K562 (cell line): ENCODE measurements around the gene B4GALNT4. TPM values are rescaled to one million over a fixed set of nuclear protein-coding genes. Genes with fewer than 3 reads are reported as not detected.

Source experiments
- ATF3 ChIP-seq, 2 experiments: fragments of 450-650 bp in 1 of 2; sonication (generic) in 1 of 2; formaldehyde crosslinking in 1 of 2; IDR thresholded peaks in 1 of 2; conservative IDR thresholded peaks in 1 of 2; 2 replicates each; pipeline versions ENCODE4 v1.6.1 to v1.8.1; 2016 to 2023; ENCODE audit warnings: mild to moderate bottlenecking in 2 of 2, moderate library complexity in 2 of 2, inconsistent platforms in 1 of 2, missing genetic modification reagents in 1 of 2
- CBX2 ChIP-seq: fragments of 200-600 bp; sonication (generic); IDR thresholded peaks from one replicate; pipeline ENCODE4 v1.6.1; 2012; ENCODE audit warnings: mild to moderate bottlenecking, low read length, inconsistent platforms; ENCODE audit not compliant: insufficient read depth, poor library complexity, severe bottlenecking
- DPF2 ChIP-seq: fragments of 450-650 bp; IDR thresholded peaks from 2 replicates; pipeline ENCODE4 v1.6.1; 2016
- ERF ChIP-seq: fragments of 450-650 bp; formaldehyde crosslinking; IDR thresholded peaks from 2 replicates; pipeline ENCODE4 v1.4.0; 2020; ENCODE audit warnings: mild to moderate bottlenecking, mixed read lengths
- HMGN3 ChIP-seq: IDR thresholded peaks from 2 replicates; pipeline ENCODE4 v1.6.1; 2011; ENCODE audit warnings: borderline replicate concordance, low read depth, mild to moderate bottlenecking, mixed read lengths, low read length; ENCODE audit not compliant: insufficient read length; ENCODE audit errors: extremely low read depth
- JUN ChIP-seq, 2 experiments: sonication (generic) in 1 of 2; formaldehyde crosslinking in 1 of 2; IDR thresholded peaks; 2 replicates each; pipeline versions ENCODE4 v1.6.1 to v1.8.0; 2012 to 2022; ENCODE audit warnings: borderline replicate concordance in 2 of 2, mild to moderate bottlenecking in 2 of 2, improper control_type of control experiment in 1 of 2, low read depth in 1 of 2, low read length in 1 of 2, missing genetic modification reagents in 1 of 2
- JUNB ChIP-seq: fragments of 450-650 bp; formaldehyde crosslinking; conservative IDR thresholded peaks from 2 replicates; pipeline ENCODE4 v1.4.0; 2020; ENCODE audit warnings: mild to moderate bottlenecking
- KDM1A ChIP-seq, 2 experiments: fragments of 450-650 bp; IDR thresholded peaks; 2 replicates each; pipeline ENCODE4 v1.6.1; 2016; ENCODE audit warnings: mild to moderate bottlenecking in 2 of 2
- KDM4B ChIP-seq, 2 experiments: fragments of 450-650 bp in 1 of 2; sonication (generic) in 1 of 2; IDR thresholded peaks; 2 replicates each; pipeline ENCODE4 v1.6.1; 2016 to 2017; ENCODE audit warnings: borderline replicate concordance in 2 of 2, antibody characterized with exemption in 1 of 2, low read depth in 1 of 2, mild to moderate bottlenecking in 1 of 2
- LCOR ChIP-seq: sonication (generic); formaldehyde crosslinking; IDR thresholded peaks from 2 replicates; pipeline ENCODE4 v1.8.0; 2022; ENCODE audit warnings: mild to moderate bottlenecking, missing genetic modification reagents
- MCM7 ChIP-seq, 2 experiments: fragments of 450-650 bp; IDR thresholded peaks; 2 replicates each; pipeline ENCODE4 v1.6.1; 2016 to 2018
- MXI1 ChIP-seq: IDR thresholded peaks from 2 replicates; pipeline ENCODE4 v1.6.1; 2011; ENCODE audit warnings: low read depth, mild to moderate bottlenecking, improper control_type of control experiment, low read length
- NCOR1 ChIP-seq: fragments of 450-650 bp; IDR thresholded peaks from 2 replicates; pipeline ENCODE4 v1.6.1; 2016; ENCODE audit warnings: mild to moderate bottlenecking, moderate library complexity
- POLR2AphosphoS5 ChIP-seq: IDR thresholded peaks from 2 replicates; pipeline ENCODE4 v1.6.1; 2011; ENCODE audit warnings: mild to moderate bottlenecking, low read depth, low read length, moderate library complexity; ENCODE audit not compliant: control insufficient read depth, insufficient read depth
- PTBP1 ChIP-seq: fragments of 200-400 bp; formaldehyde crosslinking; IDR thresholded peaks from 2 replicates; pipeline ENCODE4 v1.6.1; 2017; ENCODE audit warnings: low read depth, low read length
- ZBTB8A ChIP-seq: fragments of 450-650 bp; IDR thresholded peaks from 2 replicates; pipeline ENCODE4 v1.6.1; 2018; ENCODE audit warnings: mild to moderate bottlenecking, moderate library complexity; ENCODE audit not compliant: partially characterized antibody
- ZNF444 ChIP-seq: fragments of 250-450 bp; sonication (Bioruptor Pico); IDR thresholded peaks from 2 replicates; pipeline ENCODE4 v1.4.0; 2020; ENCODE audit warnings: mild to moderate bottlenecking, moderate library complexity
- ZNF551 ChIP-seq: fragments of 250-450 bp; sonication (Bioruptor Pico); IDR thresholded peaks from 2 replicates; pipeline ENCODE4 v1.5.0; 2021; ENCODE audit warnings: mild to moderate bottlenecking, moderate library complexity
- ZNF644 ChIP-seq: fragments of 200-800 bp; sonication (Bioruptor generic); IDR thresholded peaks from 2 replicates; pipeline ENCODE4 v1.6.1; 2016; ENCODE audit warnings: low read depth, missing genetic modification characterization, missing compliant biosample characterization
- ZNF780A ChIP-seq: fragments of 250-450 bp; sonication (Bioruptor Pico); IDR thresholded peaks from 2 replicates; pipeline ENCODE4 v1.5.0; 2021; ENCODE audit warnings: mild to moderate bottlenecking
- ZNF785 ChIP-seq: fragments of 250-450 bp; sonication (Bioruptor Pico); IDR thresholded peaks from 2 replicates; pipeline ENCODE4 v1.4.0; 2020; ENCODE audit warnings: mild to moderate bottlenecking
- polyA plus RNA-seq, 8 experiments: library from polyadenylated mRNA; depleted of rRNA in 4 of 8; stranded (reverse) in 5 of 8; unstranded in 3 of 8; fragments of >200 nt; fragmentation: Nextera tagmentation in 2 of 8; fragmentation: Illumina TruSeq in 1 of 8; extraction: Ambion mirVana in 2 of 8; extraction: Trizol in 1 of 8; gene quantifications; 2 replicates each; pipeline versions ENCODE4 v1.2.1 to v1.2.3, GENCODE V29; 2011 to 2014; ENCODE audit warnings: inconsistent platforms in 1 of 8, missing spikeins in 1 of 8
- total RNA-seq, 7 experiments: library from RNA; depleted of rRNA in 6 of 7; stranded (reverse); fragments of >200 nt in 6 of 7; fragmentation: Illumina TruSeq in 2 of 7; extraction: Trizol in 2 of 7; gene quantifications; 2 replicates each; pipeline versions ENCODE4 v1.2.1 to v1.2.3, GENCODE V29; 2011 to 2021; ENCODE audit warnings: low replicate concordance in 1 of 7
- TF ChIP-seq, protein P1 (sequence below): IDR thresholded peaks from 2 replicates; pipeline ENCODE4 v1.6.1; 2014; ENCODE audit warnings: antibody characterized with exemption
- TF ChIP-seq, protein P2 (sequence below): fragments of 450-650 bp; IDR thresholded peaks from 2 replicates; pipeline ENCODE4 v1.7.1; 2018; ENCODE audit warnings: mild to moderate bottlenecking, low read depth; ENCODE audit not compliant: partially characterized antibody

The B4GALNT4 gene
- total and polyA plus RNA-seq, 9 of the 15 experiments (the other 6 are each of a cell fraction or from before 2014, with no cell fraction given) = 0.20 to 37.1 (median 10.8) TPM; not detected in 1

- TF ChIP-seq ZNF644 = peak; percentile 68; the same call in 1 of the 2 replicates
- TF ChIP-seq ZNF444 (CRISPR knock-in tag) = no peak
- TF ChIP-seq JUNB (CRISPR knock-in tag) = 0 out of 2 replicates have a peak, but pooled peaks have one; percentile 55
- no peak for TF ChIP-seq MCM7 (IDR thresholded peaks at IDR 0.05)
- peak; percentile 22; the same call in 1 of the 2 replicates for TF ChIP-seq LCOR
- TF ChIP-seq PTBP1 = no peak
- no peak for TF ChIP-seq NCOR1
- peak; percentile 28; the same call in 1 of the 2 replicates for TF ChIP-seq MXI1
- TF ChIP-seq, protein P1, sequence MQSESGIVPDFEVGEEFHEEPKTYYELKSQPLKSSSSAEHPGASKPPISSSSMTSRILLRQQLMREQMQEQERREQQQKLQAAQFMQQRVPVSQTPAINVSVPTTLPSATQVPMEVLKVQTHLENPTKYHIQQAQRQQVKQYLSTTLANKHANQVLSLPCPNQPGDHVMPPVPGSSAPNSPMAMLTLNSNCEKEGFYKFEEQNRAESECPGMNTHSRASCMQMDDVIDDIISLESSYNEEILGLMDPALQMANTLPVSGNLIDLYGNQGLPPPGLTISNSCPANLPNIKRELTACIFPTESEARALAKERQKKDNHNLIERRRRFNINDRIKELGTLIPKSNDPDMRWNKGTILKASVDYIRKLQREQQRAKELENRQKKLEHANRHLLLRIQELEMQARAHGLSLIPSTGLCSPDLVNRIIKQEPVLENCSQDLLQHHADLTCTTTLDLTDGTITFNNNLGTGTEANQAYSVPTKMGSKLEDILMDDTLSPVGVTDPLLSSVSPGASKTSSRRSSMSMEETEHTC = no peak
- no peak for TF ChIP-seq KDM4B (IDR thresholded peaks at IDR 0.05; ENCODE audit: borderline replicate concordance in 2 of 2, low read depth in 1 of 2)
- no peak for TF ChIP-seq KDM1A (IDR thresholded peaks at IDR 0.05)
- no peak for TF ChIP-seq CBX2
- TF ChIP-seq, protein P2, sequence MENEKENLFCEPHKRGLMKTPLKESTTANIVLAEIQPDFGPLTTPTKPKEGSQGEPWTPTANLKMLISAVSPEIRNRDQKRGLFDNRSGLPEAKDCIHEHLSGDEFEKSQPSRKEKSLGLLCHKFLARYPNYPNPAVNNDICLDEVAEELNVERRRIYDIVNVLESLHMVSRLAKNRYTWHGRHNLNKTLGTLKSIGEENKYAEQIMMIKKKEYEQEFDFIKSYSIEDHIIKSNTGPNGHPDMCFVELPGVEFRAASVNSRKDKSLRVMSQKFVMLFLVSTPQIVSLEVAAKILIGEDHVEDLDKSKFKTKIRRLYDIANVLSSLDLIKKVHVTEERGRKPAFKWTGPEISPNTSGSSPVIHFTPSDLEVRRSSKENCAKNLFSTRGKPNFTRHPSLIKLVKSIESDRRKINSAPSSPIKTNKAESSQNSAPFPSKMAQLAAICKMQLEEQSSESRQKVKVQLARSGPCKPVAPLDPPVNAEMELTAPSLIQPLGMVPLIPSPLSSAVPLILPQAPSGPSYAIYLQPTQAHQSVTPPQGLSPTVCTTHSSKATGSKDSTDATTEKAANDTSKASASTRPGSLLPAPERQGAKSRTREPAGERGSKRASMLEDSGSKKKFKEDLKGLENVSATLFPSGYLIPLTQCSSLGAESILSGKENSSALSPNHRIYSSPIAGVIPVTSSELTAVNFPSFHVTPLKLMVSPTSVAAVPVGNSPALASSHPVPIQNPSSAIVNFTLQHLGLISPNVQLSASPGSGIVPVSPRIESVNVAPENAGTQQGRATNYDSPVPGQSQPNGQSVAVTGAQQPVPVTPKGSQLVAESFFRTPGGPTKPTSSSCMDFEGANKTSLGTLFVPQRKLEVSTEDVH = no peak
- TF ChIP-seq ZNF780A (CRISPR knock-in tag) = no peak
- TF ChIP-seq HMGN3 = peak; percentile 42
- peak; percentile 88 for TF ChIP-seq ATF3 (IDR thresholded peaks at IDR 0.05)
- no peak for TF ChIP-seq ATF3 (CRISPR knock-in tag; conservative IDR thresholded peaks at IDR 0.05)
- no peak for TF ChIP-seq ZBTB8A
- TF ChIP-seq JUN (IDR thresholded peaks at IDR 0.05; ENCODE audit: borderline replicate concordance, low read depth, low read length) = peak; percentile 81
- TF ChIP-seq JUN (CRISPR knock-in tag; IDR thresholded peaks at IDR 0.05; ENCODE audit: borderline replicate concordance) = peak; percentile 89
- no peak for TF ChIP-seq ZNF785 (CRISPR knock-in tag)
- no peak for TF ChIP-seq ZNF551
- peak; percentile 28; the same call in 1 of the 2 replicates for TF ChIP-seq POLR2AphosphoS5
- no peak for TF ChIP-seq ERF (CRISPR knock-in tag)
- TF ChIP-seq DPF2 = peak; percentile 69
These were observed 24.9 kb downstream of the B4GALNT4 start, which contains the start of gene PKP3 (continued) for GRCh38 chr11:394034-394857.
